HTR-8/SVneo (cell line): ENCODE results near the gene PRRC2B.
"Not testable (repeated sequence)": the region's sequence is repeated elsewhere in the genome, so short reads cannot be mapped to it uniquely, and the experiment has no call there.

Experiments used
- DNase-seq: peaks from one replicate; pipeline ENCODE4 v3.0.0; 2011; ENCODE audit warnings: low spot score, mixed read lengths; ENCODE audit not compliant: insufficient read length
- FAIRE-seq: peaks from 2 replicates; lab custom pipeline; 2011; peaks lifted over from hg19 to GRCh38; lab: Jason Lieb, UNC

The PRRC2B gene

GRCh38 chr9:131382850-131383729 is 10.8 kb upstream of the PRRC2B start:
- DNase-seq (peak; percentile 84), FAIRE-seq (no peak)

DNA sequence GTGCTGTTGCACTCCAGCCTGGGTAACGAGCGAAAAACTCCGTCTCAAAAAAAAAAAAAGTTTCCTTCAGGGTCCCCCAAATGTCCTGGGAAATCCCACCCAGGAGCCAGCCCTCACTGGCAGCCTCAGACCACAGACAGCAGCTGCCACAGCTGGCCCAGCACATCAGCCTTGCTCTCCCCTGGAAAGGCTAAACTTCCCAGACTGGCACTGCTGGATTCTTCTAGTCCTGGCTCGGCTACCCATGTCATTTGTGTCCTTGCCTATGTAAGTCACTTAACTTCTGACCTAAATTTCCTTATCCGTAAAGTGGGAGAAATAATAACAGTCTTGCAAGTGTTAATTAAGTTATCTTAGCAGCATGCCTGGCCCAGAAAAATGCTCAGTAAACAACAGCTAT is 8.6 kb upstream of the PRRC2B start:
- DNase-seq, result no peak
- FAIRE-seq, result no peak

DNA sequence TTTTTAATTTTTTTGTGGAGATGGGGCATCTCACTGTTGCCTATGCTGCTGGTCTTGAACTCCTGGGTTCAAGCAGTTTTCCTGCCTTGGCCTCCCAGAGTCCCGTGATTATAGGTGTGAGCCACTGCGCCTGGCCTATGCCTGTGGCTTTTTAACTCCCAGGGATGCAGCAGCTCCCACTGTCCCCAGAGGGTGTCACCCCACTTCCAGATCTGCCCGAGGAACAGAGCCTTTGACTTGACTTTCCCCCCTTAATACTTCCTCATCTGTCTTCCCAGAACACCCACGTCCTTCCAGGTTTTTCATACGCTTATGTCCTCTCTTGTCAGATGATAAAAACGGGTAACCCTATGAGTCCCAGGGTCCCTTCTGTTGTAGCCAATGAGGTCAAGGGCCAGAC is 7.6 kb upstream of the PRRC2B start:
- FAIRE-seq (no peak), DNase-seq (no peak)

GRCh38 chr9:131387394-131387793 is 6.5 kb upstream of the PRRC2B start:
- DNase-seq, result no peak
- FAIRE-seq, result no peak

- DNase-seq, result no peak
- no peak for FAIRE-seq
Measured at GRCh38 chr9:131391020-131391419, 2.9 kb upstream of the PRRC2B start.

GRCh38 chr9:131391504-131391903 is 2.4 kb upstream of the PRRC2B start:
- no peak for DNase-seq
- FAIRE-seq, result no peak

DNA sequence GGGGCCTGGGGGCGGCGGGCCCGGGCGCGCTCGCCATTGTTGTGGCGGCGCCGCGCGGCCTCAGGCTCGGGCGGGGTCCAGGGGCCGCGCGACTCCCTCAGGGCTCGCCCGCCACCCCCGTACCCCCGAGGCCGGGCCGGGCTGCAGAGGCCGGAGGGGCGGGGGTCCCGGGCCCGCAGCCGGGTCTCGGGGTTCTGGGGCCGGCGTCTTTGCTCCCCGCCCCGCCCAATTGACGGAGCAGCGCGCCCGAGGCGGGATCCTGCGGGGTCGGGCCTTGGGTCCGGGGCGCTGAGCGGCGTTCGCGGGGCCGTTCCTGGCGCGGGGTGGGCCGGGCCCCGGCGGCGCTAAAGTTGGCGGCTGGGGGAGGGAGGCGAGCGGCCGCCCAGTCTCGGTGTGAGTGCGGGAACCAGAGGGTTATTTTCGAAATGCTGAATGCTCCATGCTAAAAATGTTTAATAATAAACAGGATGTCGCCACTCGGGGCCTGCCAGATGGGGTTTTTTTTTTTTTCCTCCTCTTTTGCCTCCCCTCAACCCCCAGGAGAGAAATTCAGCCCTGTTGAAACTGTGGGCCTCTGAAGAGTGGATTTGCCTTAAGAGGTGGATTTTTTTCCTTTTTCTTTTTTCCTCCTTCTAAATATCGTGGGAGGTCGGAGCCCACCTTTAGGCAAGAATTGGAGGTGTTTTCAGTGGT is 724 bp downstream of the PRRC2B start:
- FAIRE-seq (no peak), DNase-seq (no peak)

GRCh38 chr9:131395157-131396098 is 1.5 kb downstream of the PRRC2B start:
- DNase-seq (no peak), FAIRE-seq (no peak)

- DNase-seq, FAIRE-seq: not testable (repeated sequence)
Measured at GRCh38 chr9:131396099-131396479, 2.2 kb downstream of the PRRC2B start.

DNA sequence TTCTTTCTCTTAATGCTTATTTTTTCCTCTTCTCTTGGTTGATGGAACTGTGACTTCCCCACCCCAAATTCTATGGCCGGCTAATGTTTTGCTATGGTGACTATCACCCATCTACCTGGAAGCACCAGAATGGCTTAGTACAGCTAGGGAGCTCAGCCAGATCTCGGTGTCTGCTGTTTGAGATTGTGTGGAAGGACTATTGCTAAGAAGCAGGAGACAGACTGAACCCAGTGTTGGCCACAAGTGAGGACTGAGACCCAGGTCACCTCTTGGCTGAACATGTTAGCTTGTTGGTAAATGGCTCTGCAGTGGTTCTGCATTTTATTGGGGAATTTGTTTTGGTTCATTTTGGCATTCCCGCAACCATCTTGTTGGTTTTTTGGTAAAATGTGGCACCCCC is 2.7 kb downstream of the PRRC2B start:
- DNase-seq (no peak), FAIRE-seq (no peak)

DNA sequence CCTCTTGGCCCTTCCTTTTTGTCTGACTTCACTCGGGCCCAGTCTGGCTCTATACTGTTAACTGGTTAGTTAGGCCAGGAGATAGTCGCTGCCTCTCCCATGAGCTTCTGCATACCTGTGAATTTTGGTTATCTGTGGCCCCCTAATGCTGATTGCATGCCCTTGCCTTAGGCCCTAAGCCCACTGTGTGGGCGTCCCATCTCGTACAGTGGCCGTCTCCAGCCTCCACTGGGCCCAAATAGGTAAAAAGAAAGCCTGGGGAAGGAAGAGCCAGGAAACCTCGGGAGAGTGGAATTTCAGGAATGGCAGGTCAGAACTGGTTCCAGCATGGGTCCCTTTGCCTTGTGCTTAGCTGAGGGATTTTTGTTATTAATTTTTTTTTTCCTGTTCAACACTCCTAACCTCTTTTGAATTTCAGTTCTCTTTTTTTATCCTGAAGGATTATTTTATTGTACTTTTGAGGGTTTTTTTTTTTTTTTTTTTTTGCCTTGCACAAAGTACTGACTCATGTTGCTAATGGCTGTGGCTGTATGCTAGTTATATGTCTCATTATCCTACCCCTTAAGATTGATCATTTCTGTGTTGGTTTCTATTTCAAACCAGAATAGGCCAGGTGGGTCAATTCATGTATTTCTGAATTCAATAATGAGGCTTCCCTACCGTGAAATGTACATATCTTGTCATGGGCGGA is 3.4 kb downstream of the PRRC2B start:
- FAIRE-seq (no peak), DNase-seq (no peak)

- DNase-seq, result no peak
- no peak for FAIRE-seq
Measured at GRCh38 chr9:131398204-131398603, 4.3 kb downstream of the PRRC2B start.

DNA sequence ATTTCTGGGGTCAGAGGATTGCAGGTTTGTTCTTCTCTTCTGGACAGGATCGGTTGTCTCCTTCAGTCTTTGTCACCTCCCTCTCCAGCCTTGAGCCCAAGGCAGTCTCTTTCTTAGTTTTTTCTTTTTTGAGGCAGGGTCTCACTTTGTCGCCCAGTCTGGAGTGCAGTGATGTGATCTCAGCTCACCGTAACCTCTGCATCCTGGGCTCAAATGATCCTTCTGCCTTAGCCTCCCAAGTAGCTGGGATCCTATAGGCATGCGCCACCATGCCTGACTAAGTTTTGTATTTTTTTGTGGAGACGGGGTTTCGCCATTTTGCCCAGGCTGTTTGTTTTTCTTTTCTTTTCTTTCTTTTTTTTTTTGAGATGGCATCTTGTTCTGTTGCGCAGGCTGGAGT is 6.1 kb downstream of the PRRC2B start:
- DNase-seq (no peak), FAIRE-seq (no peak)

GRCh38 chr9:131400627-131401026 is 6.7 kb downstream of the PRRC2B start:
- DNase-seq (no peak), FAIRE-seq (no peak)

- DNase-seq (no peak), FAIRE-seq (no peak)
Measured at GRCh38 chr9:131402073-131402472, 8.2 kb downstream of the PRRC2B start.

- FAIRE-seq (no peak), DNase-seq (no peak)
Measured at GRCh38 chr9:131402738-131403492, 9.0 kb downstream of the PRRC2B start.

DNA sequence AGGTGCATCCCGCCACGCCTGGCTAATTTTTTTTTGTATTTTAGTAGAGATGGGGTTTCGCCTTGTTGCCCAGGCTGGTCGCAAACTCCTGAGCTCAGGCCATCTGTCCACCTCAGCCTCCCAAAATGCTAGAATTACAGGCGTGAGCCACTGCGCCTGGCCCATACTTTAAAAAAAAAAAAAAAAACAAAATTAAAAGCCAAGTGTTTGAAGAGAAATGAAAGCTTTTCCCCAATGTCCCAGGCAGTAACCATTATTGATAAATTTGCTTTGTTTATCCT is 9.5 kb downstream of the PRRC2B start:
- DNase-seq, result no peak
- no peak for FAIRE-seq

GRCh38 chr9:131404581-131404980 is 10.7 kb downstream of the PRRC2B start:
- DNase-seq (no peak), FAIRE-seq (no peak)

DNA sequence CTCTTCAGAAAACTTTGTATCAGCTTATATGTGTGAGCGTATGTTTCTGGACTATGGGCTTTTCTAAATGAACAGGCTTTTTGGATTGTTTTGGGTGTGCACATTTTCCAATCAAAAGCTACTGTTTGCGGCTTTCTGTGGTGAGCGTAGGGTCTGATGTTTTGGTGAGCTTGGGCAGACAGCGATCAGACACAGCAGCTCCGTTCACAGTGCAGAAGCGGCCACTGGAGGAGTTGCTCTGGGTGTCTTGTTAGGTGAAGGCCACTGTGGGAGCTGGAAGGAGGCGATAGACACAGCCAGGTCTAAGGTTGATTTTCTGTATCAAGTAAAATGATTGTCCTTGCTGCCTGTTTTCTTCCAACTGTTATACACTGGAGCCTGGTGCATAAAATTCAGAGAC is 11.1 kb downstream of the PRRC2B start:
- FAIRE-seq, result no peak
- DNase-seq, result no peak

DNA sequence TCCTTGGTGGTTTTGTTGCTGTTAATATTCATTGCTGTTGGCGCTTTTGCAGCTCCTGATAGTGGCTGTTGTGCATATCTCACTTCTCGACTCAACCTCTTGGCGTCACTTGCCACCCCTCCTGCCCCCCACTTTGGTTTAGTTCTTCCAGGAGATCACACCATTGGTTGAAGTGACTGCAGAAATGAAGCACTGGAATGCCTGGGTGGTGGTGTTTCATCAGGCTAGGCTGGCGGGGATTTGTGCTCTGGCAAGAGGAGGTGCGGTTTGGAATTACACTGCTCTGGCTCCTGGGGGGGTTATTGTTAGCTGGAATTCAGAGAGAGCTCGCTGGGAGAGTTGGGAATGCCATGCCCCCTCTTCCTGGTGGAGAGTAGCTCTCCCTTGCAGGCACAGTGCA is 11.5 kb downstream of the PRRC2B start:
- DNase-seq (no peak), FAIRE-seq (no peak)
